Thyroid gland (tissue), 4 donors: Measurements from ENCODE around the gene ETV1. TPM values are rescaled to one million over a fixed set of nuclear protein-coding genes. Genes with fewer than 3 reads are reported as not detected.

Source experiments
- DNase-seq, 2 donors: peaks; one replicate each; pipeline ENCODE4 v3.0.0-alpha.2; 2019
- H3K27ac ChIP-seq, 3 donors: fragments of 200-600 bp; sonication (generic); 1 replicate in 2 of 3; 2 replicates in 1 of 3; pipeline ENCODE4 v1.5.1; 2016 to 2019; ENCODE audit warnings: mild to moderate bottlenecking in 1 of 3, moderate library complexity in 1 of 3
- H3K27me3 ChIP-seq: fragments of 200-600 bp; sonication (generic); one replicate; pipeline ENCODE4 v1.5.1; 2019
- H3K36me3 ChIP-seq, 2 donors: fragments of 200-600 bp; sonication (generic); one replicate each; pipeline ENCODE4 v1.5.1; 2016 to 2019
- H3K4me1 ChIP-seq, 2 donors: fragments of 200-600 bp; sonication (generic); one replicate each; pipeline ENCODE4 v1.5.1; 2017 to 2019
- H3K4me3 ChIP-seq, 3 donors: fragments of 200-600 bp; sonication (generic); replicated peaks in 1 of 3; 1 replicate in 2 of 3; 2 replicates in 1 of 3; pipeline ENCODE4 v1.5.1; 2016; ENCODE audit warnings: mild to moderate bottlenecking in 1 of 3
- H3K9me3 ChIP-seq: fragments of 200-600 bp; sonication (generic); one replicate; pipeline ENCODE4 v1.5.1; 2017
- CTCF ChIP-seq, 6 experiments: fragments of 200-600 bp in 3 of 6; fragments of 450-650 bp in 3 of 6; sonication (generic) in 3 of 6; IDR thresholded peaks; one replicate each; pipeline ENCODE4 v1.5.1; 2016 to 2019; ENCODE audit warnings: antibody characterized with exemption in 6 of 6, mild to moderate bottlenecking in 2 of 6, inconsistent platforms in 1 of 6, moderate library complexity in 1 of 6
- POLR2A ChIP-seq, 2 donors: fragments of 450-650 bp; IDR thresholded peaks; one replicate each; pipeline ENCODE4 v1.6.1; 2017; ENCODE audit warnings: antibody characterized with exemption in 2 of 2, mild to moderate bottlenecking in 2 of 2, moderate library complexity in 1 of 2
- WGBS, 2 donors: methylation state at CpG; one replicate each; pipeline ENCODE4 v1.1.5; 2017; 5-methylcytosine and 5-hydroxymethylcytosine counted together
- intact Hi-C: fragments of 100-400 bp; cut with DNase I; formaldehyde crosslinking; loops from one replicate; pipeline ENCODE4 v1.15.1; 2023
- total RNA-seq, 4 donors: library from RNA; depleted of rRNA; stranded (reverse); fragments of >200 nt; gene quantifications; one replicate each; pipeline ENCODE4 v1.2.3, GENCODE V29; 2016

ETV1 gene
- total RNA-seq, 4 donors from 2014 or later, result 5.9 to 18.6 (median 9.4) TPM

- Histone ChIP-seq H3K9me3 (no peaks in the 10 kb centered on the region), H3K27me3 (no peaks in the 10 kb centered on the region), H3K4me1 (no peaks in the 10 kb centered on the region), H3K27ac (no peak overlapping the region), H3K36me3 (no peaks in the 10 kb centered on the region), H3K4me3 (no peak overlapping the region)
- 81 to 86% methylated on average over 2 of the region's 2 CpGs for whole genome bisulfite sequencing, 2 donors
- intact Hi-C loops, result no loop called here
- DNase-seq, result no peak
- TF ChIP-seq POLR2A (IDR thresholded peaks at IDR 0.05) (no peak), CTCF (IDR thresholded peaks at IDR 0.05) (no peak)
Observed at GRCh38 chr7:14020339-14020900, 31.0 kb upstream of the ETV1 start.

GRCh38 chr7:14018751-14019150, 29.3 kb upstream of the ETV1 start:
- 93 to 94% methylated on average over 5 of the region's 5 CpGs for WGBS, 2 donors
- Histone ChIP-seq H3K36me3 (no peaks in the 10 kb centered on the region), H3K27me3 (no peaks in the 10 kb centered on the region), H3K4me1 (no peaks in the 10 kb centered on the region), H3K4me3 (no peak overlapping the region), H3K27ac (no peak overlapping the region), H3K9me3 (no peaks in the 10 kb centered on the region)
- DNase-seq, result no peak
- TF ChIP-seq CTCF (IDR thresholded peaks at IDR 0.05), result no peak
- intact Hi-C loops, result no loop called here

GRCh38 chr7:14016950-14017349, 27.5 kb upstream of the ETV1 start:
- Histone ChIP-seq H3K4me1 (no peaks in the 10 kb centered on the region), H3K27ac (no peak overlapping the region), H3K36me3 (no peaks in the 10 kb centered on the region), H3K4me3 (no peak overlapping the region), H3K9me3 (no peaks in the 10 kb centered on the region), H3K27me3 (no peaks in the 10 kb centered on the region)
- 98 to 100% methylated on average over 2 of the region's 2 CpGs for WGBS, 2 donors
- TF ChIP-seq POLR2A (IDR thresholded peaks at IDR 0.05), result no peak
- TF ChIP-seq CTCF (IDR thresholded peaks at IDR 0.05), result no peak
- intact Hi-C loops, result no loop called here
- DNase-seq, result no peak

- intact Hi-C loops, result no loop called here
- Histone ChIP-seq H3K27me3 (no peaks in the 10 kb centered on the region), H3K36me3 (no peaks in the 10 kb centered on the region), H3K27ac (no peak overlapping the region), H3K4me3 (no peak overlapping the region), H3K4me1 (no peaks in the 10 kb centered on the region), H3K9me3 (no peaks in the 10 kb centered on the region)
- TF ChIP-seq POLR2A (IDR thresholded peaks at IDR 0.05) (no peak), CTCF (IDR thresholded peaks at IDR 0.05) (no peak)
- no peak for DNase-seq
- 75 to 83% methylated on average over 1 of the region's 1 CpG for WGBS, 2 donors
Observed at GRCh38 chr7:14013898-14014297, 24.4 kb upstream of the ETV1 start.

- Histone ChIP-seq H3K27me3 (no peaks in the 10 kb centered on the region), H3K4me1 (no peaks in the 10 kb centered on the region), H3K36me3 (no peaks in the 10 kb centered on the region), H3K4me3 (no peak overlapping the region), H3K9me3 (no peaks in the 10 kb centered on the region), H3K27ac (no peak overlapping the region)
- DNase-seq, result no peak
- 93 to 97% methylated on average over 10 of the region's 10 CpGs for WGBS, 2 donors
- intact Hi-C loops, result no loop called here
- TF ChIP-seq POLR2A (IDR thresholded peaks at IDR 0.05) (no peak), CTCF (IDR thresholded peaks at IDR 0.05) (no peak)
Observed at GRCh38 chr7:14009453-14010418, 20.3 kb upstream of the ETV1 start.
